ENCODE data around the gene TBC1D22A. TPM values are rescaled to one million over a fixed set of nuclear protein-coding genes. Genes with fewer than 3 reads are reported as not detected.
A peak's percentile ranks its signal among the peaks of the same experiment; 100 is the strongest.

The TBC1D22A gene
- total and polyA plus RNA-seq, 2 experiments from 2014 or later, result 9.6 to 13.3 TPM

DNA sequence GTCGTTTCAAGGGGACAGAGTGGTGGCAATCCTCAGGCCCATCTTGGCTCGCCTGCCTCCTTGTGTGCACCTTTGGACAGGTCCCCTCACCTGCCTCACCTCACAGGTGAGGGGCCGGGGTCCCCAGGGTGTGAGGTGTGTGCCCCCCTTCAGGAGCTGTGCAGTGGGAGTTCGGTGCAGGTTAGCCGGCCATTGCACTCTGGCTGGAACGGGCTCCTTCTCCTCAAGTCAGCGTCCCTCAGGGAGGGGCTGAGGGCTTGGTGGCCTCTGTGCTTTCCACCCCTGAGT lies 269.1 kb downstream of the TBC1D22A start (continued):
- TF ChIP-seq, protein P1, sequence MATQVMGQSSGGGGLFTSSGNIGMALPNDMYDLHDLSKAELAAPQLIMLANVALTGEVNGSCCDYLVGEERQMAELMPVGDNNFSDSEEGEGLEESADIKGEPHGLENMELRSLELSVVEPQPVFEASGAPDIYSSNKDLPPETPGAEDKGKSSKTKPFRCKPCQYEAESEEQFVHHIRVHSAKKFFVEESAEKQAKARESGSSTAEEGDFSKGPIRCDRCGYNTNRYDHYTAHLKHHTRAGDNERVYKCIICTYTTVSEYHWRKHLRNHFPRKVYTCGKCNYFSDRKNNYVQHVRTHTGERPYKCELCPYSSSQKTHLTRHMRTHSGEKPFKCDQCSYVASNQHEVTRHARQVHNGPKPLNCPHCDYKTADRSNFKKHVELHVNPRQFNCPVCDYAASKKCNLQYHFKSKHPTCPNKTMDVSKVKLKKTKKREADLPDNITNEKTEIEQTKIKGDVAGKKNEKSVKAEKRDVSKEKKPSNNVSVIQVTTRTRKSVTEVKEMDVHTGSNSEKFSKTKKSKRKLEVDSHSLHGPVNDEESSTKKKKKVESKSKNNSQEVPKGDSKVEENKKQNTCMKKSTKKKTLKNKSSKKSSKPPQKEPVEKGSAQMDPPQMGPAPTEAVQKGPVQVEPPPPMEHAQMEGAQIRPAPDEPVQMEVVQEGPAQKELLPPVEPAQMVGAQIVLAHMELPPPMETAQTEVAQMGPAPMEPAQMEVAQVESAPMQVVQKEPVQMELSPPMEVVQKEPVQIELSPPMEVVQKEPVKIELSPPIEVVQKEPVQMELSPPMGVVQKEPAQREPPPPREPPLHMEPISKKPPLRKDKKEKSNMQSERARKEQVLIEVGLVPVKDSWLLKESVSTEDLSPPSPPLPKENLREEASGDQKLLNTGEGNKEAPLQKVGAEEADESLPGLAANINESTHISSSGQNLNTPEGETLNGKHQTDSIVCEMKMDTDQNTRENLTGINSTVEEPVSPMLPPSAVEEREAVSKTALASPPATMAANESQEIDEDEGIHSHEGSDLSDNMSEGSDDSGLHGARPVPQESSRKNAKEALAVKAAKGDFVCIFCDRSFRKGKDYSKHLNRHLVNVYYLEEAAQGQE (IDR thresholded peaks at IDR 0.05; ENCODE audit: unreplicated experiment), result no peak

GRCh38 chr22:47032091-47032943 lies 269.9 kb downstream of the TBC1D22A start:
- 0 out of 2 replicates have a peak, but pooled peaks cover 4% of the 10 kb centered on the region for H4K20me1 ChIP-seq (replicated peaks; ENCODE audit: insufficient read depth)
- peaks cover 14% of the 10 kb centered on the region for H3K27me3 Mint-ChIP-seq (ENCODE audit: insufficient read depth, low read depth, poor library complexity)
- H3K27ac Mint-ChIP-seq, result 0 out of 2 replicates have a peak overlapping the region, but pooled peaks have one; percentile 62

More at GRCh38 chr22:47032091-47032943, 269.9 kb downstream of the TBC1D22A start:
- no peaks in the 10 kb centered on the region for H3F3A ChIP-seq (replicated peaks; ENCODE audit: low read depth)
- no peaks in the 10 kb centered on the region for H3K36me3 ChIP-seq (ENCODE audit: insufficient read depth)
- Mint-ChIP-seq H3K9me3 (no peaks in the 10 kb centered on the region), H3K36me3 (ENCODE audit: low read depth) (no peaks in the 10 kb centered on the region), H3K4me1 (peaks cover 29% of the 10 kb centered on the region), H3K4me3 (no peak overlapping the region)
- H3K4me3 ChIP-seq, result no peak overlapping the region
- DNase-seq (ENCODE audit: low spot score) (no peak), ATAC-seq (no peak)
- no peak overlapping the region for H3K4me2 ChIP-seq
- no peak overlapping the region for H2AFZ ChIP-seq
- H3K27ac ChIP-seq (ENCODE audit: low read depth), result no peak overlapping the region
- TF ChIP-seq POLR2AphosphoS5 (IDR thresholded peaks at IDR 0.05; ENCODE audit: low read depth) (no peak), ZNF462 (CRISPR knock-in tag; IDR thresholded peaks at IDR 0.05) (no peak), JUNB (IDR thresholded peaks at IDR 0.05; ENCODE audit: unreplicated experiment) (no peak), EZH2 (IDR thresholded peaks at IDR 0.05; ENCODE audit: low read depth, unreplicated experiment) (no peak), CREB1 (CRISPR knock-in tag; IDR thresholded peaks at IDR 0.05; ENCODE audit: low read depth) (no peak), ZNF114 (CRISPR knock-in tag; IDR thresholded peaks at IDR 0.05) (no peak), NANOG (IDR thresholded peaks at IDR 0.05; ENCODE audit: borderline replicate concordance) (no peak), STAT1 (IDR thresholded peaks at IDR 0.05; ENCODE audit: unreplicated experiment) (no peak)
- TF ChIP-seq, protein P2, sequence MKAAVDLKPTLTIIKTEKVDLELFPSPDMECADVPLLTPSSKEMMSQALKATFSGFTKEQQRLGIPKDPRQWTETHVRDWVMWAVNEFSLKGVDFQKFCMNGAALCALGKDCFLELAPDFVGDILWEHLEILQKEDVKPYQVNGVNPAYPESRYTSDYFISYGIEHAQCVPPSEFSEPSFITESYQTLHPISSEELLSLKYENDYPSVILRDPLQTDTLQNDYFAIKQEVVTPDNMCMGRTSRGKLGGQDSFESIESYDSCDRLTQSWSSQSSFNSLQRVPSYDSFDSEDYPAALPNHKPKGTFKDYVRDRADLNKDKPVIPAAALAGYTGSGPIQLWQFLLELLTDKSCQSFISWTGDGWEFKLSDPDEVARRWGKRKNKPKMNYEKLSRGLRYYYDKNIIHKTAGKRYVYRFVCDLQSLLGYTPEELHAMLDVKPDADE (IDR thresholded peaks at IDR 0.05), result no peak
- peaks cover 3% of the 10 kb centered on the region; the same call in 1 of the 2 replicates for H3K79me2 ChIP-seq (replicated peaks; ENCODE audit: insufficient read depth)
- no peaks in the 10 kb centered on the region for H3K9me2 ChIP-seq (ENCODE audit: insufficient read depth)
- peaks cover 7% of the 10 kb centered on the region; the same call in 1 of the 2 replicates for H3K4me1 ChIP-seq (ENCODE audit: insufficient read depth)
- no peaks in the 10 kb centered on the region for H3K27me3 ChIP-seq (ENCODE audit: insufficient read depth)
